HCT116 (cell line): ENCODE data around the gene CACNA2D3. TPM values are rescaled to one million over a fixed set of nuclear protein-coding genes. Genes with fewer than 3 reads are reported as not detected.

ENCODE experiments used
- ATAC-seq: fragments of 200-7000 bp; cut with Tn5 transposase; 2 replicates; pipeline ENCODE4 v1.9.1; 2020; ENCODE audit warnings: mild to moderate bottlenecking, moderate library complexity
- BruUV-seq: library from RNA; stranded (reverse); fragments of 400-500 nt; replicated peaks from 2 replicates; lab custom pipeline; 2021; lab: Mats Ljungman, UMichigan
- CTCF ChIA-PET: fragments of 300-600 bp; sonication (Branson Sonifier 250); formaldehyde crosslinking; loops from one replicate; lab custom pipeline; 2021; ENCODE audit warnings: antibody characterized with exemption; lab: Charles Lee
- POLR2A ChIA-PET: fragments of 300-600, 350-600 bp; sonication (Branson Sonifier 250); formaldehyde crosslinking; loops from one replicate; lab custom pipeline; 2021; ENCODE audit warnings: antibody characterized with exemption; lab: Charles Lee
- RAD21 ChIA-PET, 2 experiments: fragments of 300-600 bp; sonication (Branson Sonifier 250); formaldehyde crosslinking; loops; one replicate each; lab custom pipeline; 2023; ENCODE audit warnings: low total read pairs in 2 of 2; ENCODE audit not compliant: uncharacterized antibody in 2 of 2, unreplicated experiment in 2 of 2, low non-redundant PET in 1 of 2; lab: Charles Lee
- DNase-seq: peaks from one replicate; pipeline ENCODE4 v3.0.0-alpha.2; 2010; ENCODE audit warnings: low read depth, low spot score
- H2AFZ ChIP-seq: fragments of 200-600 bp; shearing (Covaris generic), sonication (generic); 2 replicates; pipeline ENCODE4 v1.6.1; 2017; ENCODE audit warnings: low read depth, mixed run types, mixed read lengths, antibody characterized with exemption, low read length; ENCODE audit not compliant: poor library complexity, severe bottlenecking
- H3K27ac ChIP-seq: 2 replicates; pipeline ENCODE4 v1.5.1; 2012; ENCODE audit warnings: low read depth, low read length
- H3K27me3 ChIP-seq: fragments of 200-600 bp; sonication (generic); 2 replicates; pipeline ENCODE4 v1.6.1; 2016; ENCODE audit warnings: mixed run types, low read length, mixed read lengths; ENCODE audit not compliant: insufficient read depth
- H3K36me3 ChIP-seq, 2 experiments: fragments of 200-500 bp in 1 of 2; fragments of 200-600 bp in 1 of 2; sonication (Bioruptor generic) in 1 of 2; sonication (generic) in 1 of 2; 2 replicates each; pipeline versions ENCODE4 v1.5.1 to v1.6.1; 2014 to 2016; ENCODE audit warnings: low read length in 2 of 2, inconsistent platforms in 1 of 2, mixed read lengths in 1 of 2, mixed run types in 1 of 2; ENCODE audit not compliant: insufficient read depth in 2 of 2, control insufficient read depth in 1 of 2
- H3K4me1 ChIP-seq, 2 experiments: fragments of 200-600 bp in 1 of 2; sonication (generic) in 1 of 2; 2 replicates each; pipeline versions ENCODE4 v1.5.1 to v1.6.1; 2012 to 2017; ENCODE audit warnings: low read length in 2 of 2, inconsistent platforms in 1 of 2, mild to moderate bottlenecking in 1 of 2, mixed read lengths in 1 of 2, mixed run types in 1 of 2, moderate library complexity in 1 of 2; ENCODE audit not compliant: insufficient read depth in 2 of 2, control insufficient read depth in 1 of 2
- H3K4me2 ChIP-seq: fragments of 200-600 bp; sonication (generic); 2 replicates; pipeline ENCODE4 v1.6.1; 2017; ENCODE audit warnings: mixed run types, low read length, mixed read lengths
- H3K4me3 ChIP-seq, 2 experiments: fragments of 200-600 bp in 1 of 2; sonication (generic) in 1 of 2; replicated peaks in 1 of 2; 2 replicates each; pipeline ENCODE4 v1.5.1; 2011 to 2016; ENCODE audit warnings: low read length in 2 of 2, control low read depth in 1 of 2, low read depth in 1 of 2, mild to moderate bottlenecking in 1 of 2, mixed read lengths in 1 of 2, mixed run types in 1 of 2
- H3K79me2 ChIP-seq: fragments of 200-600 bp; sonication (generic); 2 replicates; pipeline ENCODE4 v1.6.1; 2017; ENCODE audit warnings: mild to moderate bottlenecking, mixed run types, low read length, moderate library complexity, mixed read lengths; ENCODE audit not compliant: insufficient read depth
- H3K9ac ChIP-seq: fragments of 200-600 bp; sonication (generic); 2 replicates; pipeline ENCODE4 v1.6.1; 2016; ENCODE audit warnings: low read length, mixed read lengths
- H3K9me2 ChIP-seq: fragments of 200-600 bp; sonication (generic), shearing (Covaris generic); 2 replicates; pipeline ENCODE4 v1.6.1; 2017; ENCODE audit warnings: mixed run types, mild to moderate bottlenecking, moderate library complexity; ENCODE audit not compliant: insufficient read depth
- H3K9me3 ChIP-seq, 2 experiments: fragments of 200-500 bp in 1 of 2; fragments of 200-600 bp in 1 of 2; sonication (Bioruptor generic) in 1 of 2; sonication (generic) in 1 of 2; 2 replicates each; pipeline ENCODE4 v1.6.1; 2014 to 2017; ENCODE audit warnings: low read length in 2 of 2, mixed read lengths in 2 of 2, inconsistent platforms in 1 of 2, low read depth in 1 of 2, mild to moderate bottlenecking in 1 of 2, mixed run types in 1 of 2, moderate library complexity in 1 of 2; ENCODE audit not compliant: control insufficient read depth in 1 of 2, insufficient read depth in 1 of 2
- H4K20me1 ChIP-seq: fragments of 200-600 bp; sonication (generic), shearing (Covaris generic); 2 replicates; pipeline ENCODE4 v1.6.1; 2017; ENCODE audit warnings: mixed run types, mild to moderate bottlenecking, moderate library complexity; ENCODE audit not compliant: insufficient read depth
- CBX3 ChIP-seq: IDR thresholded peaks from 2 replicates; pipeline ENCODE4 v1.6.1; 2012; ENCODE audit warnings: low read depth
- CEBPB ChIP-seq: IDR thresholded peaks from 2 replicates; pipeline ENCODE4 v1.6.1; 2012; ENCODE audit warnings: low read depth
- EGR1 ChIP-seq: IDR thresholded peaks from 2 replicates; pipeline ENCODE4 v1.6.1; 2012; ENCODE audit warnings: low read depth
- ELF1 ChIP-seq: IDR thresholded peaks from 2 replicates; pipeline ENCODE4 v1.6.1; 2012; ENCODE audit warnings: low read depth, borderline replicate concordance
- EZH2 ChIP-seq: fragments of 200-600 bp; sonication (generic); IDR thresholded peaks from 2 replicates; pipeline ENCODE4 v1.6.1; 2017; ENCODE audit warnings: antibody characterized with exemption, mixed run types
- EZH2phosphoT487 ChIP-seq: fragments of 200-600 bp; IDR thresholded peaks from 2 replicates; pipeline ENCODE4 v1.6.1; 2018; ENCODE audit warnings: antibody characterized with exemption, borderline replicate concordance
- JUND ChIP-seq: IDR thresholded peaks from 2 replicates; pipeline ENCODE4 v1.6.1; 2012
- POLR2AphosphoS5 ChIP-seq: IDR thresholded peaks from 2 replicates; pipeline ENCODE4 v1.6.1; 2011; ENCODE audit warnings: mild to moderate bottlenecking, low read depth, low read length, moderate library complexity
- RAD21 ChIP-seq: IDR thresholded peaks from 2 replicates; pipeline ENCODE4 v1.6.1; 2012; ENCODE audit warnings: low read depth, mild to moderate bottlenecking
- SP1 ChIP-seq: IDR thresholded peaks from 2 replicates; pipeline ENCODE4 v1.6.1; 2012; ENCODE audit warnings: low read depth
- SRF ChIP-seq: IDR thresholded peaks from 2 replicates; pipeline ENCODE4 v1.6.1; 2012; ENCODE audit warnings: low read depth
- TCF7L2 ChIP-seq: IDR thresholded peaks from 2 replicates; pipeline ENCODE4 v1.7.0; 2011; ENCODE audit warnings: borderline replicate concordance, inconsistent platforms; ENCODE audit not compliant: insufficient read depth, insufficient read length; ENCODE audit errors: extremely low read depth
- YY1 ChIP-seq: IDR thresholded peaks from 2 replicates; pipeline ENCODE4 v1.6.1; 2011; ENCODE audit warnings: low read length, low read depth, moderate library complexity, mild to moderate bottlenecking; ENCODE audit not compliant: insufficient replicate concordance; ENCODE audit errors: extremely low read depth
- intact Hi-C: fragments of 100-400 bp; cut with micrococcal nuclease; formaldehyde crosslinking; loops from 2 replicates; pipeline ENCODE4 v1.10.0; 2022
- total RNA-seq: library from RNA; stranded (reverse); gene quantifications from one replicate; pipeline ENCODE4 v1.2.1, GENCODE V29; 2021; ENCODE audit not compliant: unreplicated experiment
- TF ChIP-seq, protein P1 (sequence below): IDR thresholded peaks from 2 replicates; pipeline ENCODE4 v1.6.1; 2012; ENCODE audit warnings: low read depth
- TF ChIP-seq, protein P2 (sequence below), 3 experiments: fragments of 200-600 bp in 1 of 3; sonication (generic) in 1 of 3; IDR thresholded peaks in 2 of 3; conservative IDR thresholded peaks in 1 of 3; 2 replicates each; pipeline ENCODE4 v1.5.1; 2012 to 2017; ENCODE audit warnings: low read depth in 2 of 3, low read length in 2 of 3, antibody characterized with exemption in 1 of 3, borderline replicate concordance in 1 of 3, control low read depth in 1 of 3, mild to moderate bottlenecking in 1 of 3, mixed read lengths in 1 of 3, mixed run types in 1 of 3, moderate library complexity in 1 of 3; ENCODE audit not compliant: insufficient read depth in 1 of 3
- TF ChIP-seq, protein P3 (sequence below): IDR thresholded peaks from 2 replicates; pipeline ENCODE4 v1.6.1; 2012

The CACNA2D3 gene
- total RNA-seq, 1 experiment from 2014 or later = 0.20 TPM

- Histone ChIP-seq H3K36me3 (no peaks in the 10 kb centered on the region), H3K4me1 (no peaks in the 10 kb centered on the region), H2AFZ (no peak overlapping the region), H3K4me2 (no peak overlapping the region), H3K4me3 (no peak overlapping the region), H3K27ac (no peak overlapping the region), H3K79me2 (no peaks in the 10 kb centered on the region), H3K9me3 (no peaks in the 10 kb centered on the region), H4K20me1 (no peaks in the 10 kb centered on the region), H3K9ac (no peak overlapping the region), H3K27me3 (no peaks in the 10 kb centered on the region), H3K9me2 (no peaks in the 10 kb centered on the region)
- ATAC-seq = no peak
- ChIA-PET POLR2A (no interaction called here), CTCF (no interaction called here), RAD21 (no interaction called here)
- no peak for DNase-seq
- no TSS peak for BruUV-seq
- no peak for TF ChIP-seq CEBPB
- no peak for TF ChIP-seq JUND
- TF ChIP-seq EGR1 = no peak
- no peak for TF ChIP-seq EZH2phosphoT487
- no peak for TF ChIP-seq SP1
- TF ChIP-seq RAD21 = no peak
- TF ChIP-seq TCF7L2 = no peak
- no peak for TF ChIP-seq EZH2
- no peak for TF ChIP-seq CBX3
- no peak for TF ChIP-seq SRF
- no peak for TF ChIP-seq YY1
- no peak for TF ChIP-seq ELF1
- intact Hi-C loops = no loop called here
Observed at GRCh38 chr3:54447427-54447826, 325.1 kb downstream of the CACNA2D3 start.

GRCh38 chr3:54454806-54455205 lies 332.5 kb downstream of the CACNA2D3 start:
- no peak overlapping the region for H3K4me2 ChIP-seq
- peaks cover 0 to 5% of the 10 kb centered on the region in 2 experiments; a peak in 1 of 4 replicates for H3K9me3 ChIP-seq
- H3K36me3 ChIP-seq = no peaks in the 10 kb centered on the region
- H3K27ac ChIP-seq = no peak overlapping the region
- ChIA-PET CTCF (no interaction called here), RAD21 (no interaction called here), POLR2A (no interaction called here)
- intact Hi-C loops = no loop called here
- H3K4me3 ChIP-seq = no peak overlapping the region
- no peaks in the 10 kb centered on the region for H4K20me1 ChIP-seq
- no peak overlapping the region for H3K9ac ChIP-seq
- no peaks in the 10 kb centered on the region for H3K79me2 ChIP-seq
- H3K9me2 ChIP-seq = no peaks in the 10 kb centered on the region
- no peaks in the 10 kb centered on the region for H3K27me3 ChIP-seq
- H2AFZ ChIP-seq = no peak overlapping the region
- DNase-seq = no peak
- BruUV-seq = no TSS peak
- no peaks in the 10 kb centered on the region for H3K4me1 ChIP-seq
- no peak for ATAC-seq
- TF ChIP-seq, protein P1, sequence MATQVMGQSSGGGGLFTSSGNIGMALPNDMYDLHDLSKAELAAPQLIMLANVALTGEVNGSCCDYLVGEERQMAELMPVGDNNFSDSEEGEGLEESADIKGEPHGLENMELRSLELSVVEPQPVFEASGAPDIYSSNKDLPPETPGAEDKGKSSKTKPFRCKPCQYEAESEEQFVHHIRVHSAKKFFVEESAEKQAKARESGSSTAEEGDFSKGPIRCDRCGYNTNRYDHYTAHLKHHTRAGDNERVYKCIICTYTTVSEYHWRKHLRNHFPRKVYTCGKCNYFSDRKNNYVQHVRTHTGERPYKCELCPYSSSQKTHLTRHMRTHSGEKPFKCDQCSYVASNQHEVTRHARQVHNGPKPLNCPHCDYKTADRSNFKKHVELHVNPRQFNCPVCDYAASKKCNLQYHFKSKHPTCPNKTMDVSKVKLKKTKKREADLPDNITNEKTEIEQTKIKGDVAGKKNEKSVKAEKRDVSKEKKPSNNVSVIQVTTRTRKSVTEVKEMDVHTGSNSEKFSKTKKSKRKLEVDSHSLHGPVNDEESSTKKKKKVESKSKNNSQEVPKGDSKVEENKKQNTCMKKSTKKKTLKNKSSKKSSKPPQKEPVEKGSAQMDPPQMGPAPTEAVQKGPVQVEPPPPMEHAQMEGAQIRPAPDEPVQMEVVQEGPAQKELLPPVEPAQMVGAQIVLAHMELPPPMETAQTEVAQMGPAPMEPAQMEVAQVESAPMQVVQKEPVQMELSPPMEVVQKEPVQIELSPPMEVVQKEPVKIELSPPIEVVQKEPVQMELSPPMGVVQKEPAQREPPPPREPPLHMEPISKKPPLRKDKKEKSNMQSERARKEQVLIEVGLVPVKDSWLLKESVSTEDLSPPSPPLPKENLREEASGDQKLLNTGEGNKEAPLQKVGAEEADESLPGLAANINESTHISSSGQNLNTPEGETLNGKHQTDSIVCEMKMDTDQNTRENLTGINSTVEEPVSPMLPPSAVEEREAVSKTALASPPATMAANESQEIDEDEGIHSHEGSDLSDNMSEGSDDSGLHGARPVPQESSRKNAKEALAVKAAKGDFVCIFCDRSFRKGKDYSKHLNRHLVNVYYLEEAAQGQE = no peak
- TF ChIP-seq TCF7L2 (no peak), JUND (no peak), RAD21 (no peak), POLR2AphosphoS5 (no peak), YY1 (no peak), SRF (no peak)
- TF ChIP-seq, protein P2, sequence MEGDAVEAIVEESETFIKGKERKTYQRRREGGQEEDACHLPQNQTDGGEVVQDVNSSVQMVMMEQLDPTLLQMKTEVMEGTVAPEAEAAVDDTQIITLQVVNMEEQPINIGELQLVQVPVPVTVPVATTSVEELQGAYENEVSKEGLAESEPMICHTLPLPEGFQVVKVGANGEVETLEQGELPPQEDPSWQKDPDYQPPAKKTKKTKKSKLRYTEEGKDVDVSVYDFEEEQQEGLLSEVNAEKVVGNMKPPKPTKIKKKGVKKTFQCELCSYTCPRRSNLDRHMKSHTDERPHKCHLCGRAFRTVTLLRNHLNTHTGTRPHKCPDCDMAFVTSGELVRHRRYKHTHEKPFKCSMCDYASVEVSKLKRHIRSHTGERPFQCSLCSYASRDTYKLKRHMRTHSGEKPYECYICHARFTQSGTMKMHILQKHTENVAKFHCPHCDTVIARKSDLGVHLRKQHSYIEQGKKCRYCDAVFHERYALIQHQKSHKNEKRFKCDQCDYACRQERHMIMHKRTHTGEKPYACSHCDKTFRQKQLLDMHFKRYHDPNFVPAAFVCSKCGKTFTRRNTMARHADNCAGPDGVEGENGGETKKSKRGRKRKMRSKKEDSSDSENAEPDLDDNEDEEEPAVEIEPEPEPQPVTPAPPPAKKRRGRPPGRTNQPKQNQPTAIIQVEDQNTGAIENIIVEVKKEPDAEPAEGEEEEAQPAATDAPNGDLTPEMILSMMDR (IDR thresholded peaks at IDR 0.05 in 2 of 3, conservative IDR thresholded peaks at IDR 0.05 in 1 of 3; ENCODE audit: borderline replicate concordance in 1 of 3, insufficient read depth in 1 of 3, low read depth in 2 of 3, low read length in 2 of 3) = no peak
- TF ChIP-seq, protein P3, sequence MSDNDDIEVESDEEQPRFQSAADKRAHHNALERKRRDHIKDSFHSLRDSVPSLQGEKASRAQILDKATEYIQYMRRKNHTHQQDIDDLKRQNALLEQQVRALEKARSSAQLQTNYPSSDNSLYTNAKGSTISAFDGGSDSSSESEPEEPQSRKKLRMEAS = no peak
